ENCODE data around the gene PGLYRP4. TPM values are rescaled to one million over a fixed set of nuclear protein-coding genes. Genes with fewer than 3 reads are reported as not detected.

The PGLYRP4 gene
- total and polyA plus RNA-seq, 2 donors from 2014 or later, result not detected

GRCh38 chr1:153374071-153374470, 25.4 kb upstream of the PGLYRP4 start:
- TF ChIP-seq CTCF (IDR thresholded peaks at IDR 0.05; ENCODE audit: borderline replicate concordance, extremely low read depth, insufficient read depth), result no peak
- no peak overlapping the region for H3K9ac ChIP-seq (ENCODE audit: low read length in 3 of 3)
- no peak overlapping the region for H3K4me3 ChIP-seq (ENCODE audit: low read length in 3 of 3)
- intact Hi-C loops (cut with DNase I), result no loop called here
- H3K9me3 ChIP-seq (ENCODE audit: control insufficient read depth in 2 of 3, insufficient read depth in 1 of 3, low read length in 3 of 3), result no peaks in the 10 kb centered on the region
- H3K4me1 ChIP-seq (ENCODE audit: control insufficient read depth in 2 of 3, insufficient read depth in 2 of 3, low read depth in 1 of 3, low read length in 3 of 3), result peaks cover 0 to 2% (median 0%) of the 10 kb centered on the region in 3 donors
- H3K27ac ChIP-seq (ENCODE audit: low read depth in 2 of 2, low read length in 2 of 2), result no peak overlapping the region
- H3K36me3 ChIP-seq (ENCODE audit: control insufficient read depth in 2 of 3, insufficient read depth in 3 of 3, low read length in 3 of 3), result no peaks in the 10 kb centered on the region
- FAIRE-seq (no peak), DNase-seq (no peak)
- H3K27me3 ChIP-seq (ENCODE audit: control insufficient read depth, insufficient read depth, low read length), result no peaks in the 10 kb centered on the region

GRCh38 chr1:153372571-153372970, 23.9 kb upstream of the PGLYRP4 start:
- DNase-seq (no peak), FAIRE-seq (no peak)
- Histone ChIP-seq H3K27ac (ENCODE audit: low read depth in 2 of 2, low read length in 2 of 2) (no peak overlapping the region), H3K9ac (ENCODE audit: low read length in 3 of 3) (no peak overlapping the region), H3K4me1 (ENCODE audit: control insufficient read depth in 2 of 3, insufficient read depth in 2 of 3, low read depth in 1 of 3, low read length in 3 of 3) (peaks cover 0 to 2% (median 0%) of the 10 kb centered on the region in 3 donors), H3K27me3 (ENCODE audit: control insufficient read depth, insufficient read depth, low read length) (no peaks in the 10 kb centered on the region), H3K9me3 (ENCODE audit: control insufficient read depth in 2 of 3, insufficient read depth in 1 of 3, low read length in 3 of 3) (no peaks in the 10 kb centered on the region), H3K4me3 (ENCODE audit: low read length in 3 of 3) (no peak overlapping the region), H3K36me3 (ENCODE audit: control insufficient read depth in 2 of 3, insufficient read depth in 3 of 3, low read length in 3 of 3) (no peaks in the 10 kb centered on the region)
- intact Hi-C loops (cut with DNase I), result no loop called here
- no peak for TF ChIP-seq CTCF (IDR thresholded peaks at IDR 0.05; ENCODE audit: borderline replicate concordance, extremely low read depth, insufficient read depth)

GRCh38 chr1:153371231-153371630, 22.6 kb upstream of the PGLYRP4 start:
- Histone ChIP-seq H3K4me3 (ENCODE audit: low read length in 3 of 3) (no peak overlapping the region), H3K9ac (ENCODE audit: low read length in 3 of 3) (no peak overlapping the region), H3K27me3 (ENCODE audit: control insufficient read depth, insufficient read depth, low read length) (no peaks in the 10 kb centered on the region), H3K36me3 (ENCODE audit: control insufficient read depth in 2 of 3, insufficient read depth in 3 of 3, low read length in 3 of 3) (no peaks in the 10 kb centered on the region), H3K4me1 (ENCODE audit: control insufficient read depth in 2 of 3, insufficient read depth in 2 of 3, low read depth in 1 of 3, low read length in 3 of 3) (peaks cover 0 to 2% (median 0%) of the 10 kb centered on the region in 3 donors), H3K27ac (ENCODE audit: low read depth in 2 of 2, low read length in 2 of 2) (no peak overlapping the region), H3K9me3 (ENCODE audit: control insufficient read depth in 2 of 3, insufficient read depth in 1 of 3, low read length in 3 of 3) (no peaks in the 10 kb centered on the region)
- FAIRE-seq, result no peak
- no peak for TF ChIP-seq CTCF (IDR thresholded peaks at IDR 0.05; ENCODE audit: borderline replicate concordance, extremely low read depth, insufficient read depth)
- intact Hi-C loops (cut with DNase I), result no loop called here
- no peak for DNase-seq

- H3K9ac ChIP-seq (ENCODE audit: low read length in 3 of 3), result no peak overlapping the region
- no peaks in the 10 kb centered on the region for H3K9me3 ChIP-seq (ENCODE audit: control insufficient read depth in 2 of 3, insufficient read depth in 1 of 3, low read length in 3 of 3)
- FAIRE-seq (no peak), DNase-seq (peak in 2 of 5 donors; percentile 67 to 74)
- no peak for TF ChIP-seq CTCF (IDR thresholded peaks at IDR 0.05; ENCODE audit: borderline replicate concordance, extremely low read depth, insufficient read depth)
- H3K27me3 ChIP-seq (ENCODE audit: control insufficient read depth, insufficient read depth, low read length), result no peaks in the 10 kb centered on the region
- no peak overlapping the region for H3K27ac ChIP-seq (ENCODE audit: low read depth in 2 of 2, low read length in 2 of 2)
- intact Hi-C loops (cut with DNase I), result no loop called here
- peaks cover 0 to 2% (median 0%) of the 10 kb centered on the region in 3 donors for H3K4me1 ChIP-seq (ENCODE audit: control insufficient read depth in 2 of 3, insufficient read depth in 2 of 3, low read depth in 1 of 3, low read length in 3 of 3)
- H3K4me3 ChIP-seq (ENCODE audit: low read length in 3 of 3), result no peak overlapping the region
- no peaks in the 10 kb centered on the region for H3K36me3 ChIP-seq (ENCODE audit: control insufficient read depth in 2 of 3, insufficient read depth in 3 of 3, low read length in 3 of 3)
These were observed 21.5 kb upstream of the PGLYRP4 start for GRCh38 chr1:153370146-153370545.

Measured in kidney (tissue), 14 donors.